Measurements from ENCODE around the gene HCAR3. TPM values are rescaled to one million over a fixed set of nuclear protein-coding genes. Genes with fewer than 3 reads are reported as not detected.

Gene HCAR3
- total and polyA plus RNA-seq, 2 of the 13 experiments (the other 11 are each of a cell fraction or from before 2014, with no cell fraction given) = 0.11 to 12.8 TPM

DNA sequence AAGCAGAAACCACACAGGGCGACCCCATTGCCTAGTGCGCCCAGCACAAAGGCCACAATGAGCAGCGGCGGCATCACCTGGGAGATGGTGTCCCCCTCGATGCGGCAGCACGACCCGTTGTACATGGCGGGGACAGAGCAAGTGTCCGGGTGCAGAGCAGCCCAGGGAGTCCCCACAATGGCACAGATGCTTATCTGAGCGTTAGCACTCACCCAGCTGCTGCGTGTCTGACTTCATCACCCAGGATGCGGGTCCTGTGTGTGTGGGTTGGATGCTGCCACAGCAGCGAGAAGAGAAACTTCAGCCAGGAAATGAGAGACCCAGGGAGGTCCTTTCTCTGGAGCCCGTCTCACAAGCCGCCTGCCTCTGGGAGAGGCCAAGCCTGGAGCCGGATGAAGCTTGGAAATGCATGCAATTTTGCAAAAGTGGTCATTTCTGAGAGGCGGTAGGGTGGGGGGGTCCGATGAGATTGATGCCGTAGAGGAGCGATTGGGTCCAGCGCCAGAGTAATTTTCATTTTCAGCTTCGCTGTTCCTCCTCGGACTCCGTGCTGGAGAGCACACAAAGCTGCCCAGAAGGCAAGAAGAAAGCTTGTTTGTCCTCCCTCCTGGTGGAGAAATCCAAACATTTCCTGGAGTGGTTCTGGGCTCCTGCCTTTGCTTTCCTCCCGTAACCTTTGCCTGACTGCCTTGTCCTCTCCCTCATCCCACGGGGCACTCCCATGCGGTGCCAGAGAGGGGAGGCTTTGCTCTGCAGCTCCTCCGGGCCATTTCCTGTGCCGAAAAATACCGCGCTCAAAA lies 13.8 kb upstream of the HCAR3 start, which contains the start of gene HCAR1 (continued):
- no peak for TF ChIP-seq ZNF768 (CRISPR knock-in tag; IDR thresholded peaks at IDR 0.05)
- TF ChIP-seq, protein P1, sequence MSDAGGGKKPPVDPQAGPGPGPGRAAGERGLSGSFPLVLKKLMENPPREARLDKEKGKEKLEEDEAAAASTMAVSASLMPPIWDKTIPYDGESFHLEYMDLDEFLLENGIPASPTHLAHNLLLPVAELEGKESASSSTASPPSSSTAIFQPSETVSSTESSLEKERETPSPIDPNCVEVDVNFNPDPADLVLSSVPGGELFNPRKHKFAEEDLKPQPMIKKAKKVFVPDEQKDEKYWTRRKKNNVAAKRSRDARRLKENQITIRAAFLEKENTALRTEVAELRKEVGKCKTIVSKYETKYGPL (CRISPR knock-in tag; IDR thresholded peaks at IDR 0.05) = no peak
- peak; percentile 58; the same call in 1 of the 2 replicates for TF ChIP-seq KDM5B (CRISPR knock-in tag; IDR thresholded peaks at IDR 0.05; ENCODE audit: borderline replicate concordance)
- TF ChIP-seq PAWR (CRISPR knock-in tag; IDR thresholded peaks at IDR 0.05; ENCODE audit: borderline replicate concordance) = no peak
- peak; percentile 41; the same call in 1 of the 2 replicates for TF ChIP-seq PITX1 (CRISPR knock-in tag; IDR thresholded peaks at IDR 0.05)
- peak; percentile 19; the same call in 1 of the 2 replicates for TF ChIP-seq ZBTB38 (CRISPR knock-in tag; IDR thresholded peaks at IDR 0.05)
- TF ChIP-seq, protein P2, sequence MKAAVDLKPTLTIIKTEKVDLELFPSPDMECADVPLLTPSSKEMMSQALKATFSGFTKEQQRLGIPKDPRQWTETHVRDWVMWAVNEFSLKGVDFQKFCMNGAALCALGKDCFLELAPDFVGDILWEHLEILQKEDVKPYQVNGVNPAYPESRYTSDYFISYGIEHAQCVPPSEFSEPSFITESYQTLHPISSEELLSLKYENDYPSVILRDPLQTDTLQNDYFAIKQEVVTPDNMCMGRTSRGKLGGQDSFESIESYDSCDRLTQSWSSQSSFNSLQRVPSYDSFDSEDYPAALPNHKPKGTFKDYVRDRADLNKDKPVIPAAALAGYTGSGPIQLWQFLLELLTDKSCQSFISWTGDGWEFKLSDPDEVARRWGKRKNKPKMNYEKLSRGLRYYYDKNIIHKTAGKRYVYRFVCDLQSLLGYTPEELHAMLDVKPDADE (CRISPR knock-in tag; IDR thresholded peaks at IDR 0.05) = no peak
- no peak for TF ChIP-seq PCBP1 (IDR thresholded peaks at IDR 0.05; ENCODE audit: borderline replicate concordance, low read depth, low read length)
- TF ChIP-seq ZNF660 (CRISPR knock-in tag; IDR thresholded peaks at IDR 0.05; ENCODE audit: borderline replicate concordance, low read depth) = no peak
- TF ChIP-seq ZNF572 (CRISPR knock-in tag; IDR thresholded peaks at IDR 0.05) = peak; percentile 93; the same call in 1 of the 2 replicates
- TF ChIP-seq, protein P3, sequence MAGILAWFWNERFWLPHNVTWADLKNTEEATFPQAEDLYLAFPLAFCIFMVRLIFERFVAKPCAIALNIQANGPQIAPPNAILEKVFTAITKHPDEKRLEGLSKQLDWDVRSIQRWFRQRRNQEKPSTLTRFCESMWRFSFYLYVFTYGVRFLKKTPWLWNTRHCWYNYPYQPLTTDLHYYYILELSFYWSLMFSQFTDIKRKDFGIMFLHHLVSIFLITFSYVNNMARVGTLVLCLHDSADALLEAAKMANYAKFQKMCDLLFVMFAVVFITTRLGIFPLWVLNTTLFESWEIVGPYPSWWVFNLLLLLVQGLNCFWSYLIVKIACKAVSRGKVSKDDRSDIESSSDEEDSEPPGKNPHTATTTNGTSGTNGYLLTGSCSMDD (CRISPR knock-in tag; IDR thresholded peaks at IDR 0.05) = no peak
- TF ChIP-seq, protein P4, sequence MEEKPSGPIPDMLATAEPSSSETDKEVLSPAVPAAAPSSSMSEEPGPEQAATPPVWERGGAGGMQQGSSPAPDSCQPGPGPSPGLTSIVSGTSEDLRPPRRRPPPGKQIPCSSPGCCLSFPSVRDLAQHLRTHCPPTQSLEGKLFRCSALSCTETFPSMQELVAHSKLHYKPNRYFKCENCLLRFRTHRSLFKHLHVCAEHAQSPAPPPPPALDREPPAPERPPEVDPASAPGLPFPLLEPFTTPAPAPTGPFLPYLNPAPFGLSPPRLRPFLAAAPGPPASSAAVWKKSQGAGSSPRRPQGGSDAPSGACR (CRISPR knock-in tag; IDR thresholded peaks at IDR 0.05) = no peak
- TF ChIP-seq, protein P5, sequence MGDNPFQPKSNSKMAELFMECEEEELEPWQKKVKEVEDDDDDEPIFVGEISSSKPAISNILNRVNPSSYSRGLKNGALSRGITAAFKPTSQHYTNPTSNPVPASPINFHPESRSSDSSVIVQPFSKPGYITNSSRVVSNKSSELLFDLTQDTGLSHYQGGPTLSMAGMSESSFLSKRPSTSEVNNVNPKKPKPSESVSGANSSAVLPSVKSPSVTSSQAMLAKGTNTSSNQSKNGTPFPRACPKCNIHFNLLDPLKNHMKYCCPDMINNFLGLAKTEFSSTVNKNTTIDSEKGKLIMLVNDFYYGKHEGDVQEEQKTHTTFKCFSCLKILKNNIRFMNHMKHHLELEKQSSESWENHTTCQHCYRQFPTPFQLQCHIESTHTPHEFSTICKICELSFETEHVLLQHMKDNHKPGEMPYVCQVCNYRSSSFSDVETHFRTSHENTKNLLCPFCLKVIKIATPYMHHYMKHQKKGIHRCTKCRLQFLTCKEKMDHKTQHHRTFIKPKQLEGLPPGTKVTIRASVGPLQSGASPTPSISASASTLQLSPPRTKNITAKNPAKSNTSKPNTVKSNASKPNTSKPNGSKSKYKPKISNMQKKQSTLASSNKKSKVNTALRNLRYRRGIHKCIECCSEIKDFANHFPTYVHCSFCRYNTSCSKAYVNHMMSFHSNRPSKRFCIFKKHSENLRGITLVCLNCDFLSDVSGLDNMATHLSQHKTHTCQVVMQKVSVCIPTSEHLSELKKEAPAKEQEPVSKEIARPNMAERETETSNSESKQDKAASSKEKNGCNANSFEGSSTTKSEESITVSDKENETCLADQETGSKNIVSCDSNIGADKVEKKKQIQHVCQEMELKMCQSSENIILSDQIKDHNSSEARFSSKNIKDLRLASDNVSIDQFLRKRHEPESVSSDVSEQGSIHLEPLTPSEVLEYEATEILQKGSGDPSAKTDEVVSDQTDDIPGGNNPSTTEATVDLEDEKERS (CRISPR knock-in tag; IDR thresholded peaks at IDR 0.05) = peak; percentile 55; the same call in 1 of the 2 replicates
- TF ChIP-seq RBM22 (optimal IDR thresholded peaks at IDR 0.05; ENCODE audit: low read length) = no peak
- TF ChIP-seq GATAD2A (CRISPR knock-in tag; IDR thresholded peaks at IDR 0.05) = no peak
- TF ChIP-seq KLF16 (CRISPR knock-in tag; IDR thresholded peaks at IDR 0.05) = peak in 1 of 2 experiments; percentile 23; a peak in 1 of 4 replicates
- TF ChIP-seq, protein P6, sequence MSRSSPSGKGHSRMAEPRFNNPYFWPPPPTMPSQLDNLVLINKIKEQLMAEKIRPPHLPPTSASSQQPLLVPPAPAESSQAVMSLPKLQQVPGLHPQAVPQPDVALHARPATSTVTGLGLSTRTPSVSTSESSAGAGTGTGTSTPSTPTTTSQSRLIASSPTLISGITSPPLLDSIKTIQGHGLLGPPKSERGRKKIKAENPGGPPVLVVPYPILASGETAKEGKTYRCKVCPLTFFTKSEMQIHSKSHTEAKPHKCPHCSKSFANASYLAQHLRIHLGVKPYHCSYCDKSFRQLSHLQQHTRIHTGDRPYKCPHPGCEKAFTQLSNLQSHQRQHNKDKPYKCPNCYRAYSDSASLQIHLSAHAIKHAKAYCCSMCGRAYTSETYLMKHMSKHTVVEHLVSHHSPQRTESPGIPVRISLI (CRISPR knock-in tag; IDR thresholded peaks at IDR 0.05; ENCODE audit: borderline replicate concordance) = no peak
- no peak for TF ChIP-seq ZNF652 (CRISPR knock-in tag; IDR thresholded peaks at IDR 0.05; ENCODE audit: borderline replicate concordance, low read depth)
- no peak for TF ChIP-seq FOXK1 (CRISPR knock-in tag; IDR thresholded peaks at IDR 0.05; ENCODE audit: borderline replicate concordance, low read depth)
- no peak for TF ChIP-seq SMAD3 (CRISPR knock-in tag; IDR thresholded peaks at IDR 0.05)
